Mucosa of stomach (tissue), 1 donor: ENCODE results near the gene DDX43.
"Not testable (repeated sequence)": the region's sequence is repeated elsewhere in the genome, so short reads cannot be mapped to it uniquely, and the experiment has no call there.

Source experiments
- H3K27me3 ChIP-seq: one replicate; pipeline ENCODE4 v1.7.0; 2013; ENCODE audit warnings: mild to moderate bottlenecking, low read length; ENCODE audit not compliant: control insufficient read depth, insufficient read depth
- H3K36me3 ChIP-seq: one replicate; pipeline ENCODE4 v1.7.0; 2013; ENCODE audit warnings: low read length; ENCODE audit not compliant: control insufficient read depth, insufficient read depth
- H3K4me1 ChIP-seq: one replicate; pipeline ENCODE4 v1.7.0; 2013; ENCODE audit warnings: mild to moderate bottlenecking, low read length; ENCODE audit not compliant: control insufficient read depth, insufficient read depth
- H3K4me3 ChIP-seq: one replicate; pipeline ENCODE4 v1.7.0; 2013; ENCODE audit warnings: low read length
- H3K9ac ChIP-seq: one replicate; pipeline ENCODE4 v1.7.0; 2013; ENCODE audit warnings: mild to moderate bottlenecking, low read length, moderate library complexity
- H3K9me3 ChIP-seq: one replicate; pipeline ENCODE4 v1.7.0; 2013; ENCODE audit warnings: mild to moderate bottlenecking, low read length, moderate library complexity; ENCODE audit not compliant: control insufficient read depth
- donor health status: Pancreatic carcinoma.

The DDX43 gene

GRCh38 chr6:73455865-73456629 is 61.4 kb downstream of the DDX43 start:
- Histone ChIP-seq H3K27me3 (no peaks in the 10 kb centered on the region), H3K36me3 (no peaks in the 10 kb centered on the region), H3K4me1 (no peaks in the 10 kb centered on the region), H3K4me3 (no peak overlapping the region), H3K9ac (no peak overlapping the region), H3K9me3 (no peaks in the 10 kb centered on the region)

- not testable (repeated sequence) for H3K9me3 ChIP-seq, H3K36me3 ChIP-seq, H3K4me1 ChIP-seq, H3K9ac ChIP-seq, H3K4me3 ChIP-seq, H3K27me3 ChIP-seq
Measured at GRCh38 chr6:73459474-73459873, 64.8 kb downstream of the DDX43 start.

GRCh38 chr6:73460056-73460455 is 65.4 kb downstream of the DDX43 start:
- no peak overlapping the region for H3K4me3 ChIP-seq
- H3K36me3 ChIP-seq, result no peaks in the 10 kb centered on the region
- no peaks in the 10 kb centered on the region for H3K27me3 ChIP-seq
- H3K9me3 ChIP-seq, result no peaks in the 10 kb centered on the region
- H3K9ac ChIP-seq, result no peak overlapping the region
- peaks cover 5% of the 10 kb centered on the region for H3K4me1 ChIP-seq

GRCh38 chr6:73461537-73462350 is 67.1 kb downstream of the DDX43 start, which contains the start of gene MTO1:
MTO1 (plus strand) TSS chr6:73461737; CDS start chr6:73461855, 118 bp downstream.
- no peaks in the 10 kb centered on the region for H3K27me3 ChIP-seq

More at GRCh38 chr6:73461537-73462350, 67.1 kb downstream of the DDX43 start, which contains the start of gene MTO1:
- Histone ChIP-seq H3K9me3 (no peaks in the 10 kb centered on the region), H3K9ac (peak within 1 kb of the TSS; percentile 94), H3K36me3 (no peaks in the 10 kb centered on the region), H3K4me3 (peak within 1 kb of the TSS; percentile 96), H3K4me1 (peaks cover 5% of the 10 kb centered on the region)
